Measurements from ENCODE around the gene ITGB1. TPM values are rescaled to one million over a fixed set of nuclear protein-coding genes. Genes with fewer than 3 reads are reported as not detected.

Gene ITGB1
- total RNA-seq, 1 experiment from 2014 or later: 269 TPM

DNA sequence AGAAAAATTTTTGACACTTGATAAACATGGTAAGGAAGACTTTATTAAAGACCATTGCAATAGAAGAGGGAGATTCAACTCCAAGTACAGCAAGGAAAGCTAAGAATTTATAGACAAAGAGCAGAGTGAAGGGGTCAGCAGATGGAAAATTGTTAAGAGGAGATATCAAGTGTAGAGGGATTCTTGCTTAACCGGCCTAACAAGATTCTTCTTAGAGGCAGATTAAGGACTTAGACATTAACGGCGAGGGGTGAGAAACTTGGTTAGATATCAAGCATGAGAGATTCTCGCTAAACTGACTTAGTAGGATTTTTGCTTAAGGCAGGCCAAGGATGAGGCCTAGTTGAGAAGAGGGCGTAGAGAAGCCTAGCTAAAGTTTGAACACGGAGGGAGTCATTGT, 76.0 kb downstream of the ITGB1 start:
- DNase-seq: no peak
- no peak overlapping the region for H3K4me3 ChIP-seq (ENCODE audit: insufficient read depth, low read depth, low read length)
- H3K36me3 ChIP-seq (replicated peaks; ENCODE audit: control insufficient read depth, insufficient read depth, low read length): no peaks in the 10 kb centered on the region
- no peaks in the 10 kb centered on the region for H3K27me3 ChIP-seq (ENCODE audit: control insufficient read depth, insufficient read depth, low read length)

DNA sequence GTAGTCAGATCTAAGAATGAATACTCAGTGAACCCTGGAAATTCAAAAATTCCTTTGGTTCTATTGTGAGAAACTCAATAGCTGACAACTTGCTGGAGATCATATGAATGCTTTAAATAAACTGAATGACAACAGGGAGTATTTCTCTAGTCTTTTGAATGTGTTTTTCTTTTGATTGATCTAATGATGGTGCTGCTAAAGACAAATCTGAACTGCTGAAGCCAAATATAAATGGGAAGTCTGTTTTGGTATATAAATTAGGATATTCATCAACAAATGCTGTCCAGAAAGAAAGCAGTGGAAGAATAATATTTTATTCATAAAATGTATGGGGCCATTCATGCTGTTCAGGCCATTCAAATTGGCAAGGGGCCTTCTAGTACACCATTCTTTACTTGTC, 79.4 kb downstream of the ITGB1 start:
- Histone ChIP-seq H3K36me3 (replicated peaks; ENCODE audit: control insufficient read depth, insufficient read depth, low read length) (no peaks in the 10 kb centered on the region), H3K4me3 (ENCODE audit: insufficient read depth, low read depth, low read length) (no peak overlapping the region), H3K27me3 (ENCODE audit: control insufficient read depth, insufficient read depth, low read length) (no peaks in the 10 kb centered on the region)
- DNase-seq: no peak

DNA sequence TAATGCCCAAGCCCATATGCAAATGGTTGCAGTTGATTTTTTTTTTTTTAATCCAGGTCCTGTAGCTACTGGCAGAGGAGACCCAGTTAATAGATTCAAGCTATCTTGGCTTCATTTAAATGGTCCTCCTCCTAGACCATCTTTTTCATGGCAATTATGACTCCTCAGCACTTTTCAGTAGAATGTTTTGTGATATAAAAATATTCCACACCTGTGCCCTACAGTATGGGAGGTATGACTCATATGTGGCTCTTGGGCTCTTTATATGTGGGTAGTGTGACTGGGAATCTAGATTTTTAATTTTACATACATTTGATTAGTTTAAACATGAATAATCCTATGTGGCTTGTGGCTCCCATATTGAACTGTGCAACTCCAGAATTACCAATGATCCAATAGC, 80.1 kb downstream of the ITGB1 start:
- no peak for DNase-seq
- Histone ChIP-seq H3K4me3 (ENCODE audit: insufficient read depth, low read depth, low read length) (no peak overlapping the region), H3K27me3 (ENCODE audit: control insufficient read depth, insufficient read depth, low read length) (no peaks in the 10 kb centered on the region), H3K36me3 (replicated peaks; ENCODE audit: control insufficient read depth, insufficient read depth, low read length) (no peaks in the 10 kb centered on the region)

DNA sequence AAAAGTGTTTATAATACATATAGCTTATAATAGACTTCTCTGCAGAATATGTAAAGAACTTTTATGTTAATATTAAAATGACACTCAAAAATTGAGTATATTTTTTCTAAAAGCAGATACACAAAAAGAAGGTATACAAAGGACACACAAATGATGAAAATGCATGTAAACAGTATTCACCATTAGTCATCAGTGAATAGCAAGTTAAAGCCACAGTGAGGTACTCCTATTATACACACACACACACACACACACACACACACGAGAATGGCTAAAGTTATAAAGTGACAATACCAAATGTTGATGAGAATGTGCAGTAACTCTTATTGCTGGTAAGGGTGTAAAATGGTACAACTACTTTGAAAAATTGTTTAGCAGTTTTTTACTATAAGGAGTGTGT, 92.9 kb downstream of the ITGB1 start:
- Histone ChIP-seq H3K4me3 (ENCODE audit: insufficient read depth, low read depth, low read length) (no peak overlapping the region), H3K36me3 (replicated peaks; ENCODE audit: control insufficient read depth, insufficient read depth, low read length) (no peaks in the 10 kb centered on the region), H3K27me3 (ENCODE audit: control insufficient read depth, insufficient read depth, low read length) (no peaks in the 10 kb centered on the region)
- no peak for DNase-seq

DNA sequence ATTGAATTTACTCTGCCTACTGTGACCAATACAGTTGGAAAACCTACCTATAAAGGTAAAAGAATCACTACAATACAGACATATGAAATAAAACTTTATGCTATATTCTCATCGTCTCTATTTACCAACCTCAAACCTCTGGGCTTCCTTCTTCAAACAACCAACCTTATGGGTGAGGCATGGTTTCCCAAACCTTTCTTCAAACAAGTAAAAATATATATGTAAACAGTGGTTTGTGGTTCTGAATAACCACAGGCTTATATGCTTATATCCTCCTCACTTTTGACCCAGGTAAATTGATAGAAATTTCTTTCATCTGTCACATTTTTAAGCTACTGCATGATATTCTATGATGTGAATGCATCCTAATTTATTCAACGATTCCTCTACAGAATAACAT, 103.6 kb downstream of the ITGB1 start:
- H3K36me3 ChIP-seq (replicated peaks; ENCODE audit: control insufficient read depth, insufficient read depth, low read length): no peaks in the 10 kb centered on the region
- H3K4me3 ChIP-seq (ENCODE audit: insufficient read depth, low read depth, low read length): no peak overlapping the region
- no peak for DNase-seq
- no peaks in the 10 kb centered on the region for H3K27me3 ChIP-seq (ENCODE audit: control insufficient read depth, insufficient read depth, low read length)

DNA sequence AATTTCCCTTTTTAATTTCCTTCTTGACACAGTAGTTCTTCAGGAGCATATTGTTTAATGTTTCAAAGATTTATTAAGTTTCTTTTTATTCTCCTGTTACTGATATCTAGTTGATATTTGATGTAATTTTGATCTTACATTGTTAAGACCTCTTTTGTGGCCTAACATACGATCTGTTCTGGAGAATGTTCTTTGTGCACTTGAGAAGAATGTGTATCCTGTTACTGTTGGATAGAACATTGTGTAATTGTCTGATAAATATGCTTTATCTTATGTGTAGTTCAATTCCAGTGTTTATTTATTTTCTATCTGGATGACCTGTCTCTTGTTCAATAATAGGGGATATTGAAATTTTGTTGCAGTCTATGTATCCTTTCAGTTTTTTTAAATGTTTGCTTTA, 106.7 kb downstream of the ITGB1 start:
- no peak for DNase-seq
- H3K27me3 ChIP-seq (ENCODE audit: control insufficient read depth, insufficient read depth, low read length): no peaks in the 10 kb centered on the region
- no peak overlapping the region for H3K4me3 ChIP-seq (ENCODE audit: insufficient read depth, low read depth, low read length)
- H3K36me3 ChIP-seq (replicated peaks; ENCODE audit: control insufficient read depth, insufficient read depth, low read length): no peaks in the 10 kb centered on the region
